Umbilical cord (tissue), 2 donors: Measurements from ENCODE around the gene IPO8. TPM values are rescaled to one million over a fixed set of nuclear protein-coding genes. Genes with fewer than 3 reads are reported as not detected.
"Not testable (repeated sequence)": the region's sequence is repeated elsewhere in the genome, so short reads cannot be mapped to it uniquely, and the experiment has no call there.

Source experiments
- DNase-seq: peaks from one replicate; pipeline ENCODE4 v3.0.0-alpha.2; 2015; ENCODE audit warnings: low spot score
- total RNA-seq: library from RNA; depleted of rRNA; stranded (reverse); fragments of >200 nt; gene quantifications from one replicate; pipeline ENCODE4 v1.2.3, GENCODE V29; 2014; ENCODE audit warnings: low replicate concordance; ENCODE audit not compliant: insufficient read depth

Gene IPO8
- total RNA-seq, 1 donor from 2014 or later: 38.8 TPM

GRCh38 chr12:30691122-30691879 lies 4.4 kb downstream of the IPO8 start:
- peak; percentile 6 for DNase-seq

GRCh38 chr12:30687265-30687986 lies 8.2 kb downstream of the IPO8 start:
- no peak for DNase-seq

GRCh38 chr12:30679241-30679640 lies 16.4 kb downstream of the IPO8 start:
- DNase-seq: no peak

- DNase-seq: no peak
These were observed 17.4 kb downstream of the IPO8 start for GRCh38 chr12:30678221-30678620.

- DNase-seq: no peak
These were observed 34.5 kb downstream of the IPO8 start for GRCh38 chr12:30661210-30661609.

GRCh38 chr12:30652034-30652696 lies 43.5 kb downstream of the IPO8 start:
- no peak for DNase-seq

- DNase-seq: no peak
These were observed 48.8 kb downstream of the IPO8 start for GRCh38 chr12:30646821-30647220.

- no peak for DNase-seq
These were observed 52.3 kb downstream of the IPO8 start for GRCh38 chr12:30643366-30643765.

GRCh38 chr12:30640392-30640791 lies 55.3 kb downstream of the IPO8 start:
- DNase-seq: no peak

- no peak for DNase-seq
These were observed 60.3 kb downstream of the IPO8 start for GRCh38 chr12:30635385-30635784.

- DNase-seq: no peak
These were observed 63.9 kb downstream of the IPO8 start for GRCh38 chr12:30631740-30632139.

- DNase-seq: no peak
These were observed 64.7 kb downstream of the IPO8 start for GRCh38 chr12:30630979-30631285.

- no peak for DNase-seq
These were observed 65.3 kb downstream of the IPO8 start for GRCh38 chr12:30630076-30630978.

GRCh38 chr12:30626847-30627246 lies 68.8 kb downstream of the IPO8 start:
- DNase-seq: no peak

GRCh38 chr12:30624009-30624408 lies 71.7 kb downstream of the IPO8 start:
- no peak for DNase-seq

- no peak for DNase-seq
These were observed 73.2 kb downstream of the IPO8 start for GRCh38 chr12:30622509-30622908.

GRCh38 chr12:30621663-30622241 lies 73.9 kb downstream of the IPO8 start:
- DNase-seq: not testable (repeated sequence)

- DNase-seq: no peak
These were observed 78.2 kb downstream of the IPO8 start for GRCh38 chr12:30617346-30618016.

- no peak for DNase-seq
These were observed 81.6 kb downstream of the IPO8 start for GRCh38 chr12:30614031-30614430.

GRCh38 chr12:30613119-30613830 lies 82.4 kb downstream of the IPO8 start:
- peak; percentile 17 for DNase-seq
